HG02973 (cell line): ENCODE results near the gene MBD3L3.
"Not testable (repeated sequence)": the region's sequence is repeated elsewhere in the genome, so short reads cannot be mapped to it uniquely, and the experiment has no call there.

ENCODE experiments used
- ATAC-seq: cut with Tn5 transposase; IDR thresholded peaks from one replicate; pipeline ENCODE4 v1.9.1; 2021; ENCODE audit warnings: moderate library complexity; ENCODE audit not compliant: unreplicated experiment

Gene MBD3L3

DNA sequence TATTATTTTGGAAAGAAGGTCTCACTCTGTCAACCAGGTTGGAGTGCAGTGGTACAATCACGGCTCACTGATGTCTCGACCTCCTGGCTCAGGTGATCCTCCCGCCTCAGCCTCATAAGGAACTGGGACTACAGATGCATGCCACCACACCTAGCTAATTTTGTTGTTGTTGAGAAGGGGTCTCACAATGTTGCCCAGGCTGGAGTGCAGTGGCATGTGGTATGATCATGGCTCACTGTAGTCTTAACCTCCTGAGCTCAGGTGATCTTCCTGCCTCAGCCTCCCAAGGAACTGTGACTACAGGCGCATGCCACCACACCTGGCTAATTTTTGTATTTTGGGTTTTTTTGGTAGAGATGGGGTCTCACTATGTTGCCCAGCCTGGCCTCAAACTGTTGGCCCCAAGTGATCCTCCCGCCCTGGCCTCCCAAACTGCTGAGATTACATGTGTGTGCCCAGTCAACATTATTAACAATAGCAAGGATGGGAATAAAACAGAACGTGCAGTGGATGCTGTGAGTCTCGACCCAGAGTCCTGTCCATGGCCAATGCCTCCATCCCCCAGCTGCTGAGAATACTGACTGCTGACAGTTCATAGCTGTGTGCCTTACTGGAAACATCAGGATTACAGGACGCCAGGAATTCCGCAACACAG is 5.4 kb upstream of the MBD3L3 start:
- no peak for ATAC-seq

DNA sequence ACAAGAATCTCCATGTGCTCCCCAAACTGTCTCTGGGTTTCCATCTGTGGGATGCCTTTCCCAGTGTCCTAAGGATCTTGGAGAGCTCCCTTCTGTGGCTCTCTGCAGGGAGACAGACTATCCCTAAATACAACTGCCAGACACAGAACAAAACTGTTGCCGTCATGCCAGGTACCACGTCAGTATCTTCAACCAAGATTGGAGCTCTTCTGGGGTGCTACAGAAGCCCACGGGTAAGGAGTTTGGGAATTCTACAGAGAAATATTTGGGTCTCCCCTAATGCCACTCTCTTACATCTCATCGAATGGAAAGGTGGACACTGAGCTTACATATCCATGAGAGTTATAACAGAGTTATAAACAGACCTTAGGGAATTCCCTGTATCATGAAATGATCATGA is 4.9 kb upstream of the MBD3L3 start:
- ATAC-seq, result no peak

DNA sequence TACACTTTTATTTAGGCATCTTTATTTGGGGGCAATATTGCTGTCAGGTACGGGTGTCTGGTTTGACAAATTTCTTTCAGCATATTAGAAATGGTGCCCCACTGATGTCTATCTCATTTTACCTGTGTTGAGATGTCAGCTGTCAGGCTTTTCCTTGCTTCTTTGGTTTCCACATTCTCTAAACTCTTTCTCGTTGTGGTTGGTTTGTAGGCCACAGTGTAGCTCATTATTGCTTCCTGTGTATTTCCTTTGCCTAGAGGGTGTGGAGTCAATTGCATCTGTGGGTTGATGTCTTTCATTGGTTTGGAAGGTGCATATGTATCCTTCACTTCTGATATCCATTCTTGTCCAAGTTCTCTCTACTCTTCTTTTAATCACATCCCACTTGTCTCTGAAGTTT is 1.5 kb upstream of the MBD3L3 start:
- not testable (repeated sequence) for ATAC-seq

DNA sequence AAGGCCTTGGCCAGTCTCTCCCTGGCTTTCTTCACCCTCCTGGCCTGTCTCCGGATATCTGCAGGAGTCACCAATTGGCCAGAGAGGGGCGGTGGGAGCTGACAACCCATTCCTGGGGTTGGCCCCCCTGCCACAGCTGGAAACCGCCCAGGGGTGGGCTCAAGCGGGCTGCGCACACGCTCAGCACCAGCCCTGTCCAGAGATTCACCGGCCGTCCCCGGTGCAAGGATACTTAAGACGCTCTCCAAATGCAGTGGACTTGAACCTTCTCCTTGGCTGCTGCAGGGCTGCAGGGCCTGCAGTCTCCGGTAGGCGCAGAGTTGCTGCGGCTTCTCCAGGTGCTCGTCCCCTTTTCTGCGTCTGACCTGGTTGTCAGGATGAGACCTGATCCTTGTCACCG is 2.1 kb downstream of the MBD3L3 start:
- not testable (repeated sequence) for ATAC-seq

DNA sequence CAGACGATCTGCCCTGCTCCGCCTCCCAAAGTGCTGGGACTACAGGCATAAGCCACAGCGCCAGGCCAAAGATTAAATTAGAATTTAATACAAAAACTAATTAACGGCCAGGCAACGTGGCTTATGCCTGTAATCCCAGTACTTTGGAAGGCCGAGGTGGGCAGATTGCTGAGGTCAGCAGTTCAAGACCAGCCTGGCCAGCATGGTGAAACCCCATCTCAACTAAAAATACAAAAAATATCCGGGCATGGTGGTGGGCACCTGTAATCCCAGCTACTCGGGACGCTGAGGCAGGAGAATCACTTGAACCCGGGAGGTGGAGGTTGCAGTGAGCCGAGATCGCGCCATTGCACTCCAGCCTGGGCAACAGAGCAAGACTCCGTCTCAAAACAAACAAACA is 2.8 kb downstream of the MBD3L3 start:
- not testable (repeated sequence) for ATAC-seq

DNA sequence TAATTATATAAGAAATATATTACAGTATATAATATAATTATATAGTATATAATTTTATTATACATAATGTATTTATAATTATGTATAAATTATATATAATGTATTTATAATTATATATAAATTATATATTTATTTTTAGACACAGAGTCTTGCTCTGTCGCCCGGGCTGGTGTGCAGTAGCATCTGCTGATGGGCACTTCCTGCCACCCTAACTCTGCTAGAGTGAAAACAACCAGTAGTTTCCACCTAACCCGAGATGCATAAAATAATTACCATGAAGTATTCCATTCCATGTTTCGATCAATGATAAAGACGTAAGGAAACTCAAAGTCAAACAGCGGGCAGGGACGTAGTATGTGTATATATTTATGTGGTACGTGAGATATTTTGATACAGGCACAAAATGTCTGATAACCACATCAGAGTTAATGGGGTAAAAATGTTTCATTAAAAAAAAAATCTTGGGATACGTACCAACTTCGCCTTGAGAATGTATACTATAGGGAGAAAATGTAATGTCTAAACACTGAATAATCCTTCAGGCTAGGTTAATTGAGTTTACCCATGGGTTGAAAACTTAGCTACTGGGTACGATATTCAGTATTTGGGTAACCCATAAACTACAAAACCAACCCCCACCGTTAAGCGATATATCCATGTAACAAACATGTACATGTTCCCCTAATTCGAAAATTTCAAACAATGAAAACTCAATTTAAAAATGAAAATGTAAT is 3.7 kb downstream of the MBD3L3 start:
- not testable (repeated sequence) for ATAC-seq

DNA sequence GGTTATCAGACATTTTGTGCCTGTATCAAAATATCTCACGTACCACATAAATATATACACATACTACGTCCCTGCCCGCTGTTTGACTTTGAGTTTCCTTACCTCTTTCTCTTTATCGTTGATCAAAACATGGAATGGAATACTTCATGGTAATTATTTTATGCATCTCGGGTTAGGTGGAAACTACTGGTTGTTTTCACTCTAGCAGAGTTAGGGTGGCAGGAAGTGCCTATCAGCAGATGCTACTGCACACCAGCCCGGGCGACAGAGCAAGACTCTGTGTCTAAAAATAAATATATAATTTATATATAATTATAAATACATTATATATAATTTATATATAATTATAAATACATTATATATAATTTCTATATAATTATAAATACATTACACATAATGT is 5.6 kb downstream of the MBD3L3 start:
- ATAC-seq, result not testable (repeated sequence)

DNA sequence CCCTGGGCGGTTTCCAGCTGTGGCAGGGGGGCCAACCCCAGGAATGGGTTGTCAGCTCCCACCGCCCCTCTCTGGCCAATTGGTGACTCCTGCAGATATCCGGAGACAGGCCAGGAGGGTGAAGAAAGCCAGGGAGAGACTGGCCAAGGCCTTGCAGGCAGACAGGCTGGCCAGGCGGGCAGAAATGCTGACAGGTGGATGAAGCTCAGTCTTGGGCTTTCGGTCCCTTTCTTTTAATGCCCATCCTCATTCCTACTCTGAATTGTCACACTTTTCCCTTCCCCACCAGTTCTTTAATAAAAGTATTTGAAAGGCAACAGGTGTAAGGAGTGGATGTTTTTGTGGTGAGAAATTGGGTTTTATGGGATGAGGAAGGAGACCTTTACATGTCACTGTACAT is 7.1 kb downstream of the MBD3L3 start:
- ATAC-seq, result not testable (repeated sequence)

DNA sequence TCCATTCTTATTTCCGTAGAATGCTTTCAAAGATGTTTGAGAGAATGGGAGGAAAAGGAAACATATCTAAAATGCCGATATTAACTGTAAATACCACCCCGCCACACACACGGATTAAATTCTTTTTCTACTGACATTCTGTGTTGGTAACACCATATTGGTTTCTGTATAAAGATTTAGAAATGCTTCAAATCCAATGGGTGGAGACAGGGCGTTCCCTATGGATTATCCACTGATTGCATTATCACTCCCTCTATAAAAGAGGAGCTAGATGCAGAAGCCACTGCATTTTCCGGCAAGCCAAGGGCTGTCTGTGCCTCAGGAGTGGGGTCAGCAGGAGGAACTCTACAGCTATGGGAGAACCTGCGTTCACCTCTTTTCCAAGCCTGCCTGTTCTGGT is 9.5 kb downstream of the MBD3L3 start, which contains the start of gene MBD3L2:
Gene MBD3L2 (plus strand): TSS at position 301 of the 400 bp plus-strand sequence. CDS start 53 bp downstream, at position 354.
- not testable (repeated sequence) for ATAC-seq

DNA sequence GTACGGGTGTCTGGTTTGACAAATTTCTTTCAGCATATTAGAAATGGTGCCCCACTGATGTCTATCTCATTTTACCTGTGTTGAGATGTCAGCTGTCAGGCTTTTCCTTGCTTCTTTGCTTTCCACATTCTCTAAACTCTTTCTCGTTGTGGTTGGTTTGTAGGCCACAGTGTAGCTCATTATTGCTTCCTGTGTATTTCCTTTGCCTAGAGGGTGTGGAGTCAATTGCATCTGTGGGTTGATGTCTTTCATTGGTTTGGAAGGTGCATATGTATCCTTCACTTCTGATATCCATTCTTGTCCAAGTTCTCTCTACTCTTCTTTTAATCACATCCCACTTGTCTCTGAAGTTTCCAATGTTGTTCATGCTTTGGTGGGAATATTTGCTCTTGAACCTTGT is 16.9 kb downstream of the MBD3L3 start:
- ATAC-seq, result not testable (repeated sequence)

DNA sequence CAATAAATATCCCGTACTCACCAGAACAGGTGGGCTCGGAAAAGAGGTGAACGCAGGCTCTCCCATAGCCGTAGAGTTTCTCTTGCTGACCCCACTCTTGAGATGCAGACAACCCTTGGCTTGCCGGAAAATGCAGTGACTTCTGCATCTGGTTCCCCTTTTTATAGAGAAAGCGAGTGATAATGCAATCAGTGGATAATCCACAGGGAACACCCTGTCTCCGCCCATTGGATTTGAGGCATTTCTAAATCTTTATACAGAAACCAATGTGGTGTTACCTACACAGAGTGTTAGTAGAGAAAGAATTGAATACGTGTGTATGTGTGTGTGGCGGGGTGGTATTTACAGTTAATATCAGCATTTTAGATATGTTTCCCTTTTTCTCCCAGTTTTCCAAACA is 18.4 kb downstream of the MBD3L3 start, which contains the start of gene MBD3L4:
Gene MBD3L4 (minus strand): TSS at position 101 of the 400 bp plus-strand sequence. CDS start 35 bp downstream, at position 66.
- not testable (repeated sequence) for ATAC-seq

DNA sequence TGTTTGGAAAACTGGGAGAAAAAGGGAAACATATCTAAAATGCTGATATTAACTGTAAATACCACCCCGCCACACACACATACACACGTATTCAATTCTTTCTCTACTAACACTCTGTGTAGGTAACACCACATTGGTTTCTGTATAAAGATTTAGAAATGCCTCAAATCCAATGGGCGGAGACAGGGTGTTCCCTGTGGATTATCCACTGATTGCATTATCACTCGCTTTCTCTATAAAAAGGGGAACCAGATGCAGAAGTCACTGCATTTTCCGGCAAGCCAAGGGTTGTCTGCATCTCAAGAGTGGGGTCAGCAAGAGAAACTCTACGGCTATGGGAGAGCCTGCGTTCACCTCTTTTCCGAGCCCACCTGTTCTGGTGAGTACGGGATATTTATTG is 28.2 kb downstream of the MBD3L3 start, which contains the start of gene MBD3L5:
Gene MBD3L5 (plus strand): TSS at position 301 of the 400 bp plus-strand sequence. CDS start 34 bp downstream, at position 335.
- not testable (repeated sequence) for ATAC-seq

DNA sequence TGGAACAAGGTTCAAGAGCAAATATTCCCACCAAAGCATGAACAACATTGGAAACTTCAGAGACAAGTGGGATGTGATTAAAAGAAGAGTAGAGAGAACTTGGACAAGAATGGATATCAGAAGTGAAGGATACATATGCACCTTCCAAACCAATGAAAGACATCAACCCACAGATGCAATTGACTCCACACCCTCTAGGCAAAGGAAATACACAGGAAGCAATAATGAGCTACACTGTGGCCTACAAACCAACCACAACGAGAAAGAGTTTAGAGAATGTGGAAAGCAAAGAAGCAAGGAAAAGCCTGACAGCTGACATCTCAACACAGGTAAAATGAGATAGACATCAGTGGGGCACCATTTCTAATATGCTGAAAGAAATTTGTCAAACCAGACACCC is 29.7 kb downstream of the MBD3L3 start:
- ATAC-seq, result not testable (repeated sequence)

DNA sequence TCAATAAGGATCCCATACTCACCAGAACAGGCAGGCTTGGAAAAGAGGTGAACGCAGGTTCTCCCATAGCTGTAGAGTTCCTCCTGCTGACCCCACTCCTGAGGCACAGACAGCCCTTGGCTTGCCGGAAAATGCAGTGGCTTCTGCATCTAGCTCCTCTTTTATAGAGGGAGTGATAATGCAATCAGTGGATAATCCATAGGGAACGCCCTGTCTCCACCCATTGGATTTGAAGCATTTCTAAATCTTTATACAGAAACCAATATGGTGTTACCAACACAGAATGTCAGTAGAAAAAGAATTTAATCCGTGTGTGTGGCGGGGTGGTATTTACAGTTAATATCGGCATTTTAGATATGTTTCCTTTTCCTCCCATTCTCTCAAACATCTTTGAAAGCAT is 37.1 kb downstream of the MBD3L3 start, which contains the start of gene MBD3L2B:
Gene MBD3L2B (minus strand): TSS at position 101 of the 400 bp plus-strand sequence. CDS start 34 bp downstream, at position 67.
- ATAC-seq, result not testable (repeated sequence)

DNA sequence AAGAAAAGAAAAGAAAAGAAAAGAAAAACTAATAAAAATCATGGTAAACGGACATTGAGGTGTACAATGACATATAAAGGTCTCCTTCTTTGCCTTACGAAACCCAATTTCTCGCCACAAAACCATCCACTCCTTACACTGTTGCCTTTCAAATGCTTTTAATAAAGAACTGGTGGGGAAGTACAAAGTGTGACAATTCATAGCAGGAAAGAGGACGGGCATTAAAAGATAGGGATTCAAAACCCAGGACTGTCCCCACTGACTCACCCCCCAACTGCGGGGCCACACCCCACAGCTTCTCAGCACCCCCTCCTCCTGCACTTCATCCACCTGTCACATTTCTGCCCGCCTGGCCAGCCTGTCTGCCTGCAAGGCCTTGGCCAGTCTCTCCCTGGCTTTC is 39.6 kb downstream of the MBD3L3 start:
- ATAC-seq, result no peak

DNA sequence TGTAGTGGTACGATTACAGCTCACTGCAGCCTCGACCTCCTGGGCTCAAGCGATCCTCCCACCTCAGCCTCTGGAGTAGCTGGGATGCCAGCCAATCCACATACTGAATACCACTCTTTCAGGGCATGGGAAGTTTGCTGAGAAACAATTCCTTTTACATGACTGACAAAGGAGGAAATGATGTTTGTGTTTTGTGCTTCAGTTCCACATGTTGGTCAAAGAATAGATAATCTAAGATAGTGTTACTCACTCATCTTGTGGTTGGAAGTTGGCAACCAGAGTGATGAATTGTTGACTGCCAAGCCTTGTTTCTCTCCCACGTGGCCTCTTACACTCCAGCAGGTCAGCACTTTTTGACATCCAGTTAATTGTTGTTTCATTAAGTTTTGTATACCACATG is 44.8 kb downstream of the MBD3L3 start:
- ATAC-seq, result no peak

DNA sequence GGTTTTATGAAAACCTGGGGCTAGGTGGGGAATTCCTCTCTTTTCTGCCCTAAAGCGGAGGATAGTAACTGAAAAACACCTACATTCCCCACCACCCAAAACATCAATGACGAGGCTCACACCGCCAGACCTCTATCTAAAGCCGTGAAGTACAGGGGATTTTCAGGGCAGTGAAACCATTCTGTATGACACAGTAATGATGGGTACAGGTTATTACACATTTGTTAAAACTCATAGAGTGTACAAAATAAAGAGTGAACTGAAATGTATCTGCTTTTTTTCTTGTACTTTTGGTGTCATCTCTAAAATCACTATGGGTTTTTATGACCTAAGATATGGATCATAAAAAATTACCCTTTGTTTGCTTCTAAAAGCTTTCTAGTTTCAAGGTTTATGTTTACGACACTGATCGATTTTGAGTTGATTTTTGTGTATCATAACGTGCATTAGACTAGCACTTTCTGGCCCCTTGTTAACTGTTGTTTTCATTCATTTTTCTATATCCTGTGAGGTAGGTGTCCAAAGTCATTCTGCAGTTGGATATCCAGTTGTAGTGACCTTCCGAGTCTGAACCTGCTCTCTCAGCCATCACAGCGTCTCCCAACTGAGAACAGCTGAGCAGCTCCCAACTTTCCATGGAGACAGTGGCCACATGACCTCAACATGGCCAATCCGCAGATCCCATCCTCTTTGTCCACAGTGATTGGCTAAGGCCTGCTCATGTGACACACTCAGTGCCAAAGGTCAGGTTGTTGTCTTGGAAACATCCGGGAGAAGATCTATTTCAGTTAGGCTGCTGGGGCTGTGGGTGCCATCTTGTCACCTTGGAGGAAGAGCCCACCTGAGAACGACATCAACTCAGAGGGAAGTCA is 47.5 kb downstream of the MBD3L3 start:
- ATAC-seq, result no peak

DNA sequence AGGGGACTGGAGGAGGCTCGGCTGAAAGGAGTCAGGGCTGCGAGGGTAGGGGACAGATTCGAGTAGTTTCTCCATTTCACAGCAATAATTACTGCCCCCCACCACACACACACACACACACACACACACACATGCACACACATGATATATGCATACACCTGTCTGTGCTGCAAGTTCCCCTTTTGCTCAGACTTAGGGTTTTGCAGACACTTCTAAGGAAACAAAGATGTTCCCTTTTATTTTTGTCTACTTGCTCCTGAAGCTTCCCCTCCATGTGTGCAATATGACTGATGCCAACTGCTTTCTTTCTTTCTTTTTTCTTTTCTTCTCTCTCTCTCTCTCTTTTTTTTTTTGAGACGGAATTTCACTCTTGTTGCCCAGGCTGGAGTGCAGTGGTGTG is 50.6 kb downstream of the MBD3L3 start:
- no peak for ATAC-seq
